Gastrocnemius medialis (tissue), 4 donors: ENCODE results near the gene MCM7. TPM values are rescaled to one million over a fixed set of nuclear protein-coding genes. Genes with fewer than 3 reads are reported as not detected.

ENCODE experiments used
- ATAC-seq, 2 donors: fragments of 150-250 bp; one replicate each; pipeline ENCODE4 v1.9.1; 2016
- DNase-seq, 2 donors: peaks; one replicate each; pipeline ENCODE4 v3.0.0-alpha.2; 2019
- H3K27ac ChIP-seq, 4 donors: fragments of 200-600 bp; sonication (generic); 1 replicate in 1 of 4; 2 replicates in 3 of 4; pipeline ENCODE4 v1.5.1; 2016 to 2018; ENCODE audit warnings: mild to moderate bottlenecking in 2 of 4, moderate library complexity in 1 of 4
- H3K27me3 ChIP-seq, 3 donors: fragments of 200-600 bp; sonication (generic) in 2 of 3; 1 replicate in 1 of 3; 2 replicates in 2 of 3; pipeline versions ENCODE4 v1.5.1 to v1.6.0; 2016 to 2019; ENCODE audit warnings: mild to moderate bottlenecking in 1 of 3, moderate library complexity in 1 of 3
- H3K36me3 ChIP-seq, 2 donors: fragments of 200-600 bp; sonication (generic) in 1 of 2; one replicate each; pipeline ENCODE4 v1.5.1; 2017 to 2018
- H3K4me1 ChIP-seq, 2 donors: fragments of 200-600 bp; sonication (generic) in 1 of 2; one replicate each; pipeline ENCODE4 v1.5.1; 2016 to 2017; ENCODE audit warnings: mild to moderate bottlenecking in 2 of 2
- H3K4me3 ChIP-seq, 4 donors: fragments of 200-600 bp; sonication (generic) in 3 of 4; 1 replicate in 1 of 4; 2 replicates in 3 of 4; pipeline ENCODE4 v1.5.1; 2016 to 2019; ENCODE audit warnings: mild to moderate bottlenecking in 2 of 4
- H3K9me3 ChIP-seq, 3 donors: fragments of 200-600 bp; sonication (generic) in 2 of 3; 1 replicate in 1 of 3; 2 replicates in 2 of 3; pipeline ENCODE4 v1.5.1; 2016 to 2019
- POLR2A ChIP-seq, 2 donors: fragments of 450-650 bp; IDR thresholded peaks; one replicate each; pipeline ENCODE4 v1.6.1; 2017; ENCODE audit warnings: antibody characterized with exemption in 2 of 2, mild to moderate bottlenecking in 2 of 2, moderate library complexity in 2 of 2
- in situ Hi-C, 4 donors: fragments of 200-750 bp; cut with MboI; loops; one replicate each; pipeline versions ENCODE4 v1.15.0 to v1.8.0; 2017; ENCODE audit warnings: low sequenced_read_pairs in 4 of 4
- intact Hi-C: fragments of 100-400 bp; cut with DNase I; formaldehyde crosslinking; loops from one replicate; pipeline ENCODE4 v1.15.1; 2023; ENCODE audit warnings: low total_unique reads
- total RNA-seq, 4 donors: library from RNA; depleted of rRNA; stranded (reverse); fragments of >200 nt; gene quantifications; one replicate each; pipeline versions ENCODE4 v1.1.0 to v1.2.3, GENCODE V29; 2016
- TF ChIP-seq, protein P1 (sequence below), 5 experiments: fragments of 450-650 bp in 3 of 5; fragments of 200-600 bp in 2 of 5; sonication (generic) in 2 of 5; IDR thresholded peaks in 4 of 5; conservative IDR thresholded peaks in 1 of 5; 1 replicate in 4 of 5; 2 replicates in 1 of 5; pipeline ENCODE4 v1.5.1; 2016 to 2019; ENCODE audit warnings: antibody characterized with exemption in 5 of 5, mild to moderate bottlenecking in 3 of 5, moderate library complexity in 3 of 5

The MCM7 gene
- total RNA-seq, 4 donors from 2014 or later, result 23.9 to 45.7 (median 36.1) TPM

GRCh38 chr7:100053215-100053614, 48.0 kb downstream of the MCM7 start:
- in situ Hi-C loops (no loop called here), intact Hi-C loops (loop anchor here (1.0 to 2.0 kb wide), 2 partner anchors 58 to 74 kb away; no protein-coding TSS in a partner anchor)
- peaks cover 8 to 15% of the 10 kb centered on the region in 2 donors for H3K4me1 ChIP-seq
- DNase-seq (peak; percentile 25 to 60), ATAC-seq (peak; percentile 66 to 75)
- H3K9me3 ChIP-seq, result no peaks in the 10 kb centered on the region
- H3K36me3 ChIP-seq, result peaks cover 0 to 18% of the 10 kb centered on the region in 2 donors
- no peaks in the 10 kb centered on the region for H3K27me3 ChIP-seq
- TF ChIP-seq, protein P1, sequence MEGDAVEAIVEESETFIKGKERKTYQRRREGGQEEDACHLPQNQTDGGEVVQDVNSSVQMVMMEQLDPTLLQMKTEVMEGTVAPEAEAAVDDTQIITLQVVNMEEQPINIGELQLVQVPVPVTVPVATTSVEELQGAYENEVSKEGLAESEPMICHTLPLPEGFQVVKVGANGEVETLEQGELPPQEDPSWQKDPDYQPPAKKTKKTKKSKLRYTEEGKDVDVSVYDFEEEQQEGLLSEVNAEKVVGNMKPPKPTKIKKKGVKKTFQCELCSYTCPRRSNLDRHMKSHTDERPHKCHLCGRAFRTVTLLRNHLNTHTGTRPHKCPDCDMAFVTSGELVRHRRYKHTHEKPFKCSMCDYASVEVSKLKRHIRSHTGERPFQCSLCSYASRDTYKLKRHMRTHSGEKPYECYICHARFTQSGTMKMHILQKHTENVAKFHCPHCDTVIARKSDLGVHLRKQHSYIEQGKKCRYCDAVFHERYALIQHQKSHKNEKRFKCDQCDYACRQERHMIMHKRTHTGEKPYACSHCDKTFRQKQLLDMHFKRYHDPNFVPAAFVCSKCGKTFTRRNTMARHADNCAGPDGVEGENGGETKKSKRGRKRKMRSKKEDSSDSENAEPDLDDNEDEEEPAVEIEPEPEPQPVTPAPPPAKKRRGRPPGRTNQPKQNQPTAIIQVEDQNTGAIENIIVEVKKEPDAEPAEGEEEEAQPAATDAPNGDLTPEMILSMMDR (IDR thresholded peaks at IDR 0.05 in 4 of 5, conservative IDR thresholded peaks at IDR 0.05 in 1 of 5), result peak in 1 of 5 experiments; percentile 17
- no peak for TF ChIP-seq POLR2A (IDR thresholded peaks at IDR 0.05)
- H3K4me3 ChIP-seq, result no peak overlapping the region
- peak overlapping the region in 2 of 4 donors; percentile 44 to 58 for H3K27ac ChIP-seq

DNA sequence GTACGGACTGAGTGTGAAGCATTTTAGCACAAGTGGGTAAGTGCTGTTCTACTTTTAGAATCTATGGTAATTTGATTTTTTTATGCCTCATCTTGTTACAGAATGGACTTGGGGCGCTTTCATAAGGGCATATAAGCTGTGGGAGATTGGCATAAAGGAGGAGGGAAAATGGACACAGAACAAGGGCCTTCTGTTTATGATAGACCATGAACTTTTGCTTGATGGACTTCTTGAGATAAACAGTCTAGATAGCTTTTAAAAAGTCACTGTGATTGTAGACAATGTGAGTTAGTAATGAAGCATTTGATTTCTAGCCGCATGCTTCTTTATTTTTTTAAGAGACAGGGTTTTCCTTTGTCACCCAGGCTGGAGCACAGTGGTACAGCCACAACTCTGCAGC, 49.6 kb downstream of the MCM7 start:
- TF ChIP-seq POLR2A (IDR thresholded peaks at IDR 0.05), result no peak
- TF ChIP-seq, protein P1 (IDR thresholded peaks at IDR 0.05 in 4 of 5, conservative IDR thresholded peaks at IDR 0.05 in 1 of 5), result no peak
- intact Hi-C loops (loop anchor here (2.0 kb wide), 1 partner anchor 57 kb away; no protein-coding TSS in a partner anchor), in situ Hi-C loops (no loop called here)
- Histone ChIP-seq H3K27me3 (no peaks in the 10 kb centered on the region), H3K4me1 (peaks cover 8 to 15% of the 10 kb centered on the region in 2 donors), H3K9me3 (no peaks in the 10 kb centered on the region), H3K36me3 (peaks cover 0 to 2% of the 10 kb centered on the region in 2 donors), H3K27ac (no peak overlapping the region), H3K4me3 (no peak overlapping the region)
- ATAC-seq (no peak), DNase-seq (no peak)

- Histone ChIP-seq H3K9me3 (no peaks in the 10 kb centered on the region), H3K27ac (peak within 1 kb of the TSS; percentile 92 to 98 (median 97)), H3K4me3 (peak within 1 kb of the TSS; percentile 74 to 94 (median 82)), H3K4me1 (peaks cover 8 to 15% of the 10 kb centered on the region in 2 donors), H3K36me3 (no peaks in the 10 kb centered on the region), H3K27me3 (no peaks in the 10 kb centered on the region)
- TF ChIP-seq, protein P1 (IDR thresholded peaks at IDR 0.05 in 4 of 5, conservative IDR thresholded peaks at IDR 0.05 in 1 of 5), result peak in 1 of 5 experiments; percentile 35
- peak; percentile 76 to 85 for TF ChIP-seq POLR2A (IDR thresholded peaks at IDR 0.05)
- intact Hi-C loops, result loop anchor here (1.0 kb wide), 3 partner anchors 32 to 51 kb away; partner anchors contain the start of genes ZKSCAN1 and ZNF3
- DNase-seq (peak; percentile 67 to 79), ATAC-seq (peak; percentile 86 to 91)
- in situ Hi-C loops, result no loop called here
Observed at GRCh38 chr7:100049441-100050291, 51.5 kb downstream of the MCM7 start, which contains the start of gene ZSCAN21. TSS of gene ZSCAN21 (plus strand) at chr7:100049774. CDS start at chr7:100057007, 7,233 bp downstream.

DNA sequence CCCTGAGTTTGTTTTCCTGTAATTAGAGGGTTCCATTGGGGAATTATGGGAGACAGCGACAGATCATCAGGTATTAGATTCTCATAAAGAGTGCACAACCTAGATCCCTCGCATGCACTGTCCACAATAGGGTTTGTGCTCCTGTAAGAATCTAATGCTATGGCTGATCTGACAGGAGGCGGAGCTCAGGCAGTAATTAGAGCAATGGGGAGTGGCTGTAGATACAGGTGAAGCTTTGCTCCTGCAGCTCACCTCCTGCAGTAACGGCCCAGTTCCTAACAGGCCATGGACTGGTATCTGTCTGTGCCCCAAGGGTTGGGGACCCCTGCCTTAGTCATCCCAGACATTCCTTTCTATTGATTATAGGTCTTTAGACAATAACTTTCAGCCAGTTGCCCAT, 52.5 kb downstream of the MCM7 start:
- DNase-seq (no peak), ATAC-seq (no peak)
- H3K4me1 ChIP-seq, result peaks cover 8 to 15% of the 10 kb centered on the region in 2 donors
- intact Hi-C loops, result loop anchor here (1.0 kb wide), 3 partner anchors 33 to 52 kb away; partner anchors contain the start of genes ZKSCAN1 and ZNF3
- no peak for TF ChIP-seq POLR2A (IDR thresholded peaks at IDR 0.05)
- TF ChIP-seq, protein P1 (IDR thresholded peaks at IDR 0.05 in 4 of 5, conservative IDR thresholded peaks at IDR 0.05 in 1 of 5), result no peak
- in situ Hi-C loops, result no loop called here
- H3K36me3 ChIP-seq, result no peaks in the 10 kb centered on the region
- no peaks in the 10 kb centered on the region for H3K27me3 ChIP-seq
- H3K4me3 ChIP-seq, result no peak overlapping the region
- H3K27ac ChIP-seq, result no peak overlapping the region
- no peaks in the 10 kb centered on the region for H3K9me3 ChIP-seq
